ENCODE measurements around the gene KCNAB2. TPM values are rescaled to one million over a fixed set of nuclear protein-coding genes. Genes with fewer than 3 reads are reported as not detected.

KCNAB2 gene
- polyA plus RNA-seq, 3 donors: 11.5 to 178 (median 22.7) TPM

DNA sequence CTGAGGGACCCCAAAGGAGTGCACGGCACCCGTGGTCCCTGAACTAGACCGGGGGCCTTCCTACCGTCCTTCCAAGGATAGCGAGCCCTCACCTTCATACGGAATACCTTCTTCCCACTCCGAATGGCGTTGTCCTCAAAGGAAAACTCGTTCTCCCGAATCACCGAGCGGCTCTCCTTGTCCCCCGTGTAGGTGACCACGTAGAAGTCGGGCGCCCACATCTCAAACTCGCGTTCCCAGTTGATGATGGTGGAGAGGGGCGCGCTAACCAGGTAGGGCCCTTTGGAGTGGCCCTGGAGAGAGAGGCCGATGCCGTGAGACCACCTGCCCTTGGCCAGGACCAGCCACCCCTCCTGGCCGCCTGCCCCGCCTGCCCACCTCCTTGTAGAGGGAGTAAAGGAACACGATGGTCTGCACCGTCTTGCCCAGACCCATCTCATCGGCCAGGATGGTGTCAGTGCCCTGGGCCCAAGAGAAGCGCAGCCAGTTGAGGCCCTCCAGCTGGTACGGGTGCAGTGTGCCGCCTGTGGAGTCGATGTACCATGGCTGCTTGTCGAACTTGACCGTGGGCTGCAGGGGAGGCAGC is 96.4 kb downstream of the KCNAB2 start:
- Histone ChIP-seq H3K9ac (ENCODE audit: insufficient read depth, low read length, poor library complexity, severe bottlenecking) (no peak overlapping the region), H4K20me1 (ENCODE audit: insufficient read depth, low read length) (no peaks in the 10 kb centered on the region), H3K27ac (ENCODE audit: low read depth in 1 of 2, low read length in 2 of 2) (no peak overlapping the region), H3K4me3 (replicated peaks in 1 of 3; ENCODE audit: low read depth in 2 of 3, low read length in 3 of 3) (no peak overlapping the region), H3K27me3 (ENCODE audit: control insufficient read depth in 2 of 2, insufficient read depth in 2 of 2, low read length in 2 of 2) (no peaks in the 10 kb centered on the region), H3K36me3 (replicated peaks in 1 of 2; ENCODE audit: control insufficient read depth in 1 of 2, insufficient read depth in 2 of 2, low read length in 2 of 2) (no peaks in the 10 kb centered on the region), H3K9me3 (replicated peaks in 1 of 2; ENCODE audit: control insufficient read depth in 1 of 2, insufficient read depth in 1 of 2, low read length in 2 of 2) (no peaks in the 10 kb centered on the region), H3K79me2 (ENCODE audit: insufficient read depth, low read length) (no peaks in the 10 kb centered on the region), H2AFZ (ENCODE audit: insufficient read depth, low read depth, low read length, poor library complexity, severe bottlenecking) (no peak overlapping the region), H3K4me1 (ENCODE audit: control insufficient read depth in 1 of 2, insufficient read depth in 2 of 2, low read length in 2 of 2) (no peaks in the 10 kb centered on the region), H3K4me2 (replicated peaks; ENCODE audit: extremely low read depth, low read length, poor library complexity, severe bottlenecking) (no peak overlapping the region)
- 96% methylated on average over 31 of the region's 33 CpGs for WGBS (ENCODE audit: insufficient coverage)
- intact Hi-C loops (cut with micrococcal nuclease): no loop called here
- no peak overlapping the region for H3K4me3 Mint-ChIP-seq
- H3K4me1 Mint-ChIP-seq: no peaks in the 10 kb centered on the region
- peaks cover 3 to 6% (median 5%) of the 10 kb centered on the region in 3 donors for H3K27me3 Mint-ChIP-seq (ENCODE audit: low read depth in 3 of 3)
- no peaks in the 10 kb centered on the region for H3K36me3 Mint-ChIP-seq
- no peak for DNase-seq
- no peaks in the 10 kb centered on the region for H3K9me3 Mint-ChIP-seq
- TF ChIP-seq CTCF (IDR thresholded peaks at IDR 0.05): no peak
- no peak overlapping the region for H3K27ac Mint-ChIP-seq

- H3K27me3 ChIP-seq (ENCODE audit: control insufficient read depth in 2 of 2, insufficient read depth in 2 of 2, low read length in 2 of 2): no peaks in the 10 kb centered on the region
- no peaks in the 10 kb centered on the region for H3K9me3 ChIP-seq (replicated peaks in 1 of 2; ENCODE audit: control insufficient read depth in 1 of 2, insufficient read depth in 1 of 2, low read length in 2 of 2)
- Mint-ChIP-seq H3K4me3 (no peak overlapping the region), H3K36me3 (no peaks in the 10 kb centered on the region), H3K27me3 (ENCODE audit: low read depth in 3 of 3) (peaks cover 3 to 8% (median 4%) of the 10 kb centered on the region in 3 donors), H3K27ac (no peak overlapping the region), H3K9me3 (no peaks in the 10 kb centered on the region), H3K4me1 (no peaks in the 10 kb centered on the region)
- no peak for DNase-seq
- no peaks in the 10 kb centered on the region for H3K79me2 ChIP-seq (ENCODE audit: insufficient read depth, low read length)
- H3K4me1 ChIP-seq (ENCODE audit: control insufficient read depth in 1 of 2, insufficient read depth in 2 of 2, low read length in 2 of 2): no peaks in the 10 kb centered on the region
- H3K4me2 ChIP-seq (replicated peaks; ENCODE audit: extremely low read depth, low read length, poor library complexity, severe bottlenecking): no peak overlapping the region
- H4K20me1 ChIP-seq (ENCODE audit: insufficient read depth, low read length): no peaks in the 10 kb centered on the region
- H3K27ac ChIP-seq (ENCODE audit: low read depth in 1 of 2, low read length in 2 of 2): no peak overlapping the region
- H3K36me3 ChIP-seq (replicated peaks in 1 of 2; ENCODE audit: control insufficient read depth in 1 of 2, insufficient read depth in 2 of 2, low read length in 2 of 2): no peaks in the 10 kb centered on the region
- H2AFZ ChIP-seq (ENCODE audit: insufficient read depth, low read depth, low read length, poor library complexity, severe bottlenecking): no peak overlapping the region
- 100% methylated on average over 3 of the region's 4 CpGs for WGBS (ENCODE audit: insufficient coverage)
- H3K4me3 ChIP-seq (replicated peaks in 1 of 3; ENCODE audit: low read depth in 2 of 3, low read length in 3 of 3): no peak overlapping the region
- intact Hi-C loops (cut with micrococcal nuclease): no loop called here
- TF ChIP-seq CTCF (IDR thresholded peaks at IDR 0.05): no peak
- H3K9ac ChIP-seq (ENCODE audit: insufficient read depth, low read length, poor library complexity, severe bottlenecking): no peak overlapping the region
Observed at GRCh38 chr1:6142734-6143133, 97.0 kb downstream of the KCNAB2 start.
